H9 (cell line): Measurements from ENCODE around the gene ACER1. TPM values are rescaled to one million over a fixed set of nuclear protein-coding genes. Genes with fewer than 3 reads are reported as not detected.

Experiments
- DNase-seq: peaks from one replicate; pipeline ENCODE4 v3.0.0-alpha.2; 2017
- H2AFZ ChIP-seq: one replicate; pipeline ENCODE4 v1.6.1; 2013; ENCODE audit warnings: mild to moderate bottlenecking, low read length, control low read depth, moderate library complexity
- H2AK5ac ChIP-seq: 2 replicates; pipeline ENCODE4 v1.6.1; 2013; ENCODE audit warnings: low read length, control low read depth, mixed read lengths; ENCODE audit not compliant: insufficient read length
- H2BK120ac ChIP-seq: one replicate; pipeline ENCODE4 v1.6.1; 2013; ENCODE audit warnings: low read depth, mild to moderate bottlenecking, low read length, control low read depth, inconsistent platforms; ENCODE audit not compliant: poor library complexity, severe bottlenecking
- H2BK12ac ChIP-seq: 2 replicates; pipeline ENCODE4 v1.6.1; 2013; ENCODE audit warnings: low read length, control low read depth, mixed read lengths, low read depth; ENCODE audit not compliant: insufficient read length
- H2BK15ac ChIP-seq: 2 replicates; pipeline ENCODE4 v1.6.1; 2013; ENCODE audit warnings: low read depth, low read length, control low read depth
- H2BK20ac ChIP-seq: one replicate; pipeline ENCODE4 v1.6.1; 2013; ENCODE audit warnings: low read depth, mild to moderate bottlenecking, low read length, control low read depth, inconsistent platforms; ENCODE audit not compliant: poor library complexity, severe bottlenecking
- H2BK5ac ChIP-seq: 2 replicates; pipeline ENCODE4 v1.6.1; 2013; ENCODE audit warnings: low read length, control low read depth, mixed read lengths; ENCODE audit not compliant: insufficient read length
- H3K14ac ChIP-seq: 2 replicates; pipeline ENCODE4 v1.6.1; 2013; ENCODE audit warnings: low read length, control low read depth; ENCODE audit not compliant: insufficient read depth
- H3K18ac ChIP-seq: 2 replicates; pipeline ENCODE4 v1.6.1; 2013; ENCODE audit warnings: low read depth, mild to moderate bottlenecking, mixed read lengths, low read length, control low read depth; ENCODE audit not compliant: insufficient read length
- H3K23ac ChIP-seq: 2 replicates; pipeline ENCODE4 v1.6.1; 2013; ENCODE audit warnings: low read length, control low read depth, mixed read lengths, low read depth; ENCODE audit not compliant: insufficient read length
- H3K23me2 ChIP-seq: 2 replicates; pipeline ENCODE4 v1.6.1; 2013; ENCODE audit warnings: low read depth, mild to moderate bottlenecking, mixed read lengths, low read length, control low read depth; ENCODE audit not compliant: insufficient read length, poor library complexity, severe bottlenecking
- H3K27ac ChIP-seq: 2 replicates; pipeline ENCODE4 v1.5.1; 2013; ENCODE audit warnings: low read length, control low read depth, mixed read lengths, low read depth; ENCODE audit not compliant: insufficient read length
- H3K27me3 ChIP-seq: 2 replicates; pipeline ENCODE4 v1.6.1; 2013; ENCODE audit warnings: low read length, control low read depth, inconsistent platforms; ENCODE audit not compliant: insufficient read depth
- H3K4ac ChIP-seq: 2 replicates; pipeline ENCODE4 v1.6.1; 2013; ENCODE audit warnings: low read depth, mild to moderate bottlenecking, control low read depth, inconsistent platforms, low read length, moderate library complexity
- H3K4me1 ChIP-seq: 2 replicates; pipeline ENCODE4 v1.6.1; 2013; ENCODE audit warnings: low read length, control low read depth, inconsistent platforms; ENCODE audit not compliant: insufficient read depth
- H3K4me2 ChIP-seq: 2 replicates; pipeline ENCODE4 v1.6.1; 2013; ENCODE audit warnings: low read length, control low read depth, mixed read lengths; ENCODE audit not compliant: insufficient read length, insufficient read depth
- H3K56ac ChIP-seq: 2 replicates; pipeline ENCODE4 v1.6.1; 2013; ENCODE audit warnings: low read depth, mild to moderate bottlenecking, mixed read lengths, low read length, control low read depth; ENCODE audit not compliant: insufficient read length
- H3K79me1 ChIP-seq: 2 replicates; pipeline ENCODE4 v1.6.1; 2013; ENCODE audit warnings: low read depth, mild to moderate bottlenecking, moderate library complexity, low read length, control low read depth, inconsistent platforms; ENCODE audit not compliant: insufficient read depth, poor library complexity, severe bottlenecking
- H3K79me2 ChIP-seq: 2 replicates; pipeline ENCODE4 v1.6.1; 2013; ENCODE audit warnings: low read length, control low read depth, inconsistent platforms; ENCODE audit not compliant: insufficient read depth
- H3K9ac ChIP-seq: 2 replicates; pipeline ENCODE4 v1.6.1; 2013; ENCODE audit warnings: low read length, control low read depth, mixed read lengths; ENCODE audit not compliant: insufficient read length; ENCODE audit errors: extremely low read depth
- H3K9me3 ChIP-seq: one replicate; pipeline ENCODE4 v1.6.1; 2013; ENCODE audit warnings: low read depth, low read length, inconsistent platforms; ENCODE audit not compliant: control insufficient read depth
- H3T11ph ChIP-seq: one replicate; pipeline ENCODE4 v1.6.1; 2013; ENCODE audit warnings: mild to moderate bottlenecking, low read length, control low read depth, inconsistent platforms
- H4K20me1 ChIP-seq: one replicate; pipeline ENCODE4 v1.6.1; 2013; ENCODE audit not compliant: control insufficient read depth, insufficient read length, insufficient read depth
- H4K5ac ChIP-seq: 2 replicates; pipeline ENCODE4 v1.6.1; 2013; ENCODE audit warnings: low read depth, mild to moderate bottlenecking, mixed read lengths, low read length, control low read depth; ENCODE audit not compliant: insufficient read length
- H4K8ac ChIP-seq: replicated peaks from 2 replicates; pipeline ENCODE4 v1.6.1; 2013; ENCODE audit warnings: low read length, control low read depth, mixed read lengths, low read depth; ENCODE audit not compliant: insufficient read length
- H4K91ac ChIP-seq: 2 replicates; pipeline ENCODE4 v1.6.1; 2013; ENCODE audit warnings: low read depth, mild to moderate bottlenecking, moderate library complexity, mixed read lengths, low read length, control low read depth; ENCODE audit not compliant: insufficient read length
- H3K27ac Mint-ChIP-seq, 3 experiments: 2 replicates in 2 of 3; 3 replicates in 1 of 3; pipeline ENCODE4 v1.8.0; 2020 to 2021; ENCODE audit warnings: mixed read lengths in 3 of 3, mild to moderate bottlenecking in 1 of 3, moderate library complexity in 1 of 3
- H3K27me3 Mint-ChIP-seq: 2 replicates; pipeline ENCODE4 v1.8.0; 2021; ENCODE audit warnings: low read depth, mild to moderate bottlenecking, moderate library complexity, mixed read lengths
- H3K36me3 Mint-ChIP-seq, 3 experiments: 2 replicates in 2 of 3; 3 replicates in 1 of 3; pipeline ENCODE4 v1.8.0; 2020 to 2021; ENCODE audit warnings: low read depth in 3 of 3, mixed read lengths in 3 of 3; ENCODE audit not compliant: insufficient read depth in 1 of 3
- H3K4me1 Mint-ChIP-seq, 2 experiments: 2 replicates each; pipeline ENCODE4 v1.8.0; 2020; ENCODE audit warnings: mixed read lengths in 2 of 2
- H3K4me3 Mint-ChIP-seq, 2 experiments: 2 replicates in 1 of 2; 3 replicates in 1 of 2; pipeline ENCODE4 v1.8.0; 2020 to 2021; ENCODE audit warnings: mild to moderate bottlenecking in 2 of 2, mixed read lengths in 2 of 2, moderate library complexity in 1 of 2
- H3K9me3 Mint-ChIP-seq, 2 experiments: 2 replicates in 1 of 2; 3 replicates in 1 of 2; pipeline ENCODE4 v1.8.0; 2020; ENCODE audit warnings: mild to moderate bottlenecking in 2 of 2, mixed read lengths in 2 of 2, moderate library complexity in 1 of 2
- WGBS: extraction: QIAGEN DNeasy Blood & Tissue Kit; methylation state at CpG from one replicate; pipeline ENCODE4 v1.1.7; 2013; ENCODE audit warnings: missing lambda C conversion rate, low lambda C conversion rate, mixed read lengths; ENCODE audit not compliant: insufficient read length; ENCODE audit errors: extremely low coverage; 5-methylcytosine and 5-hydroxymethylcytosine counted together
- total RNA-seq: library from RNA; stranded (reverse); gene quantifications from 2 replicates; pipeline ENCODE4 v1.2.1, GENCODE V29; 2021
- TF ChIP-seq, protein P1 (sequence below): fragments of 200-600 bp; sonication (generic); conservative IDR thresholded peaks from 3 replicates; pipeline ENCODE4 v1.8.0; 2021; ENCODE audit warnings: antibody characterized with exemption, mild to moderate bottlenecking

ACER1 gene
- total RNA-seq, 1 experiment from 2014 or later = not detected

GRCh38 chr19:6270076-6270745 is 63.2 kb downstream of the ACER1 start:
- Histone ChIP-seq H4K20me1 (no peaks in the 10 kb centered on the region), H4K5ac (no peak overlapping the region), H3K18ac (no peak overlapping the region), H4K91ac (no peak overlapping the region), H3K14ac (no peak overlapping the region), H3K9me3 (no peaks in the 10 kb centered on the region), H3K23me2 (no peaks in the 10 kb centered on the region), H3K79me2 (peaks cover 29% of the 10 kb centered on the region; the same call in 1 of the 2 replicates), H3K27ac (no peak overlapping the region), H3K23ac (no peak overlapping the region), H3K79me1 (peaks cover 9% of the 10 kb centered on the region), H3K4me2 (no peak overlapping the region), H2BK5ac (no peak overlapping the region), H2AFZ (no peak overlapping the region), H4K8ac (no peak overlapping the region), H3K27me3 (no peaks in the 10 kb centered on the region), H2AK5ac (no peak overlapping the region), H2BK20ac (no peak overlapping the region), H3T11ph (no peak overlapping the region), H2BK12ac (no peak overlapping the region), H3K4me1 (peaks cover 6% of the 10 kb centered on the region; the same call in 1 of the 2 replicates), H3K9ac (no peak overlapping the region), H3K4ac (no peak overlapping the region), H2BK120ac (no peak overlapping the region), H2BK15ac (no peak overlapping the region), H3K56ac (no peak overlapping the region)
- Mint-ChIP-seq H3K4me1 (peaks cover 44 to 45% of the 10 kb centered on the region in 2 experiments), H3K27me3 (no peaks in the 10 kb centered on the region), H3K4me3 (no peak overlapping the region), H3K9me3 (no peaks in the 10 kb centered on the region), H3K27ac (peak overlapping the region; percentile 59 to 90 (median 77); a peak in 5 of 7 replicates), H3K36me3 (peaks cover 25 to 48% (median 45%) of the 10 kb centered on the region in 3 experiments; a peak in 6 of 7 replicates)
- TF ChIP-seq, protein P1, sequence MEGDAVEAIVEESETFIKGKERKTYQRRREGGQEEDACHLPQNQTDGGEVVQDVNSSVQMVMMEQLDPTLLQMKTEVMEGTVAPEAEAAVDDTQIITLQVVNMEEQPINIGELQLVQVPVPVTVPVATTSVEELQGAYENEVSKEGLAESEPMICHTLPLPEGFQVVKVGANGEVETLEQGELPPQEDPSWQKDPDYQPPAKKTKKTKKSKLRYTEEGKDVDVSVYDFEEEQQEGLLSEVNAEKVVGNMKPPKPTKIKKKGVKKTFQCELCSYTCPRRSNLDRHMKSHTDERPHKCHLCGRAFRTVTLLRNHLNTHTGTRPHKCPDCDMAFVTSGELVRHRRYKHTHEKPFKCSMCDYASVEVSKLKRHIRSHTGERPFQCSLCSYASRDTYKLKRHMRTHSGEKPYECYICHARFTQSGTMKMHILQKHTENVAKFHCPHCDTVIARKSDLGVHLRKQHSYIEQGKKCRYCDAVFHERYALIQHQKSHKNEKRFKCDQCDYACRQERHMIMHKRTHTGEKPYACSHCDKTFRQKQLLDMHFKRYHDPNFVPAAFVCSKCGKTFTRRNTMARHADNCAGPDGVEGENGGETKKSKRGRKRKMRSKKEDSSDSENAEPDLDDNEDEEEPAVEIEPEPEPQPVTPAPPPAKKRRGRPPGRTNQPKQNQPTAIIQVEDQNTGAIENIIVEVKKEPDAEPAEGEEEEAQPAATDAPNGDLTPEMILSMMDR = no peak
- DNase-seq = no peak
- WGBS = no CpG with 5 or more reads among the region's 31 CpGs
